Neural progenitor cell (in vitro differentiated cells): Measurements from ENCODE around the gene ST3GAL4.
"Not testable (repeated sequence)": the region's sequence is repeated elsewhere in the genome, so short reads cannot be mapped to it uniquely, and the experiment has no call there.

Source experiments
- EZH2phosphoT487 ChIP-seq: fragments of 200-600 bp; sonication (generic); IDR thresholded peaks from 2 replicates; pipeline ENCODE4 v1.6.1; 2017; ENCODE audit warnings: antibody characterized with exemption
- TF ChIP-seq, protein P1 (sequence below): fragments of 200-600 bp; sonication (generic); IDR thresholded peaks from 2 replicates; pipeline ENCODE4 v1.5.1; 2017; ENCODE audit warnings: antibody characterized with exemption, mild to moderate bottlenecking

DNA sequence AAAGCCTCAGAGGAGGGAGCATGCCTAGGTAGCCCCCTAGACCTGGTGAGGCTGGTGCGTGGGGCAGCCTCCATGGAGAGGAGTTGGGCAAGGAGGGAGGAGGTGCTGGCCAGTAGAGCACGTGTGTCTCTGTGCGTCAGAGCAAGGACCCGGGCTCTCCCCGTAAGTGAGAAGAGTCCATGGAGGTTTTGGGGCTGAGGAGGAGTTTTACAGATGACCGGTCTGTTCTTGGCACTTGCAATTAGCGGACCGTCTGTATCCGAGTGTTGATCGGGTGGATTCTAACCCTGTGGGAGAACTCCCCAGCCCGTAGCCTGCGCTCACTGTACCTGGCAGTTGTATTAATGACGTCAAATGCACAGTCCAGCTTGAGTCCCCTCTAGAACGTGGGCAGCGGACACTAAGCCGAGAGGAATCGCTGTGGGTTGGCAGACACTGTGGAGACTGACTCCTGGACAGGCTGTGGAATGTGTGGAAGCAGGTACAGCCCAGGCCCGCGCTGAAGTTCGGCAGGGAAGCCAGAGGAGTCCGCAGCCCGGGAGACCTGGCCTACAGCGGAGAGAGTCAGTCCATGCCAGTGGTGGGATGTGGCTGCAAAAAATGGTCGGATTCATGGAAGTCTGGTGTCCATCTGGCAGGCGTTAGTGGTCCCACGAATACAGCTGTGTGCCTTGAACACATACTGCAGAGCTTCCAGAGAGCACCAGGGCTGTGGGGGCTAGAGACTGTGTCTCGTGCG, 19.2 kb downstream of the ST3GAL4 start:
- TF ChIP-seq, protein P1, sequence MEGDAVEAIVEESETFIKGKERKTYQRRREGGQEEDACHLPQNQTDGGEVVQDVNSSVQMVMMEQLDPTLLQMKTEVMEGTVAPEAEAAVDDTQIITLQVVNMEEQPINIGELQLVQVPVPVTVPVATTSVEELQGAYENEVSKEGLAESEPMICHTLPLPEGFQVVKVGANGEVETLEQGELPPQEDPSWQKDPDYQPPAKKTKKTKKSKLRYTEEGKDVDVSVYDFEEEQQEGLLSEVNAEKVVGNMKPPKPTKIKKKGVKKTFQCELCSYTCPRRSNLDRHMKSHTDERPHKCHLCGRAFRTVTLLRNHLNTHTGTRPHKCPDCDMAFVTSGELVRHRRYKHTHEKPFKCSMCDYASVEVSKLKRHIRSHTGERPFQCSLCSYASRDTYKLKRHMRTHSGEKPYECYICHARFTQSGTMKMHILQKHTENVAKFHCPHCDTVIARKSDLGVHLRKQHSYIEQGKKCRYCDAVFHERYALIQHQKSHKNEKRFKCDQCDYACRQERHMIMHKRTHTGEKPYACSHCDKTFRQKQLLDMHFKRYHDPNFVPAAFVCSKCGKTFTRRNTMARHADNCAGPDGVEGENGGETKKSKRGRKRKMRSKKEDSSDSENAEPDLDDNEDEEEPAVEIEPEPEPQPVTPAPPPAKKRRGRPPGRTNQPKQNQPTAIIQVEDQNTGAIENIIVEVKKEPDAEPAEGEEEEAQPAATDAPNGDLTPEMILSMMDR, result not testable (repeated sequence)
- TF ChIP-seq EZH2phosphoT487, result not testable (repeated sequence)
